SW480 (cell line): ENCODE data around the gene OXSM.

Source experiments
- DNase-seq: peaks from one replicate; pipeline ENCODE4 v3.0.0-alpha.2; 2016; ENCODE audit warnings: low spot score

Gene OXSM

GRCh38 chr3:25789596-25790556 lies at the start of gene OXSM:
OXSM (plus strand) TSS chr3:25790090; CDS start chr3:25791021, 931 bp downstream.
- peak; percentile 87 for DNase-seq

GRCh38 chr3:25744470-25744869 lies 45.4 kb upstream of the OXSM start:
- DNase-seq = no peak

- no peak for DNase-seq
Measured at GRCh38 chr3:25747033-25747432, 42.9 kb upstream of the OXSM start.

- DNase-seq = no peak
Measured at GRCh38 chr3:25748189-25748588, 41.7 kb upstream of the OXSM start.

- no peak for DNase-seq
Measured at GRCh38 chr3:25749031-25749581, 40.8 kb upstream of the OXSM start.

- DNase-seq = no peak
Measured at GRCh38 chr3:25751048-25751447, 38.8 kb upstream of the OXSM start.

- DNase-seq = no peak
Measured at GRCh38 chr3:25751725-25752124, 38.2 kb upstream of the OXSM start.

GRCh38 chr3:25768851-25769250 lies 21.0 kb upstream of the OXSM start:
- DNase-seq = no peak

GRCh38 chr3:25775936-25776335 lies 14.0 kb upstream of the OXSM start:
- no peak for DNase-seq

- no peak for DNase-seq
Measured at GRCh38 chr3:25780618-25781017, 9.3 kb upstream of the OXSM start.

- DNase-seq = no peak
Measured at GRCh38 chr3:25781145-25781757, 8.6 kb upstream of the OXSM start.

GRCh38 chr3:25781758-25782594 lies 7.9 kb upstream of the OXSM start:
- DNase-seq = no peak

- DNase-seq = no peak
Measured at GRCh38 chr3:25782636-25782937, 7.3 kb upstream of the OXSM start.

GRCh38 chr3:25782938-25783660 lies 6.8 kb upstream of the OXSM start, which contains the start of gene NGLY1:
NGLY1 (minus strand) TSS chr3:25783443; CDS start chr3:25783390, 53 bp downstream.
- peak; percentile 73 for DNase-seq

- DNase-seq = peak; percentile 56
Measured at GRCh38 chr3:25783661-25784512, 6.0 kb upstream of the OXSM start.

- no peak for DNase-seq
Measured at GRCh38 chr3:25784971-25785370, 4.9 kb upstream of the OXSM start.

GRCh38 chr3:25785826-25786225 lies 4.1 kb upstream of the OXSM start:
- DNase-seq = no peak

- no peak for DNase-seq
Measured at GRCh38 chr3:25787689-25788088, 2.2 kb upstream of the OXSM start.

- DNase-seq = no peak
Measured at GRCh38 chr3:25789209-25789595, 688 bp upstream of the OXSM start.

- DNase-seq = no peak
Measured at GRCh38 chr3:25801786-25802185, 11.9 kb downstream of the OXSM start.

- DNase-seq = no peak
Measured at GRCh38 chr3:25803833-25804232, 13.9 kb downstream of the OXSM start.
